Measurements from ENCODE around the gene ATRN. TPM values are rescaled to one million over a fixed set of nuclear protein-coding genes. Genes with fewer than 3 reads are reported as not detected.

ATRN gene
- total and polyA plus RNA-seq, 2 donors (not counting 1 experiment from before 2014, with no cell fraction given) = 5.8 to 19.5 TPM

GRCh38 chr20:3679749-3680700 lies 209.2 kb downstream of the ATRN start:
- Histone ChIP-seq H3K79me2 (ENCODE audit: control insufficient read depth, insufficient read depth, low read length) (no peaks in the 10 kb centered on the region), H3K4me3 (ENCODE audit: control extremely low read depth in 1 of 5, extremely low read depth in 1 of 5, insufficient read depth in 1 of 5, low read depth in 2 of 5, low read length in 4 of 5) (no peak overlapping the region), H3K4me2 (replicated peaks; ENCODE audit: low read depth, low read length, poor library complexity, severe bottlenecking) (no peak overlapping the region), H3K27ac (ENCODE audit: low read length in 2 of 2) (no peak overlapping the region), H3K4me1 (ENCODE audit: control insufficient read depth in 2 of 2, insufficient read depth in 2 of 2, low read length in 2 of 2) (peaks cover 0 to 7% of the 10 kb centered on the region in 2 donors), H3K9me3 (ENCODE audit: control extremely low read depth in 1 of 3, control insufficient read depth in 2 of 3, insufficient read depth in 1 of 3, low read length in 2 of 3) (no peaks in the 10 kb centered on the region), H3K9ac (ENCODE audit: low read length) (no peak overlapping the region), H4K20me1 (ENCODE audit: control insufficient read depth, insufficient read depth, low read length, poor library complexity, severe bottlenecking) (no peaks in the 10 kb centered on the region), H2AFZ (ENCODE audit: insufficient read depth, low read depth, low read length, poor library complexity, severe bottlenecking) (no peak overlapping the region), H3K27me3 (replicated peaks in 1 of 4; ENCODE audit: control extremely low read depth in 1 of 4, control insufficient read depth in 3 of 4, insufficient read depth in 4 of 4, low read length in 3 of 4) (peaks cover 0 to 38% (median 6%) of the 10 kb centered on the region in 4 experiments), H3K36me3 (replicated peaks in 1 of 2; ENCODE audit: control extremely low read depth in 1 of 2, control insufficient read depth in 1 of 2, extremely low read depth in 1 of 2, insufficient read depth in 2 of 2, low read length in 1 of 2) (no peaks in the 10 kb centered on the region)
- no peaks in the 10 kb centered on the region for H3K9me3 Mint-ChIP-seq (ENCODE audit: insufficient read depth)
- ATAC-seq (ENCODE audit: low read depth) = no peak
- H3K4me1 Mint-ChIP-seq = peaks cover 4% of the 10 kb centered on the region
- WGBS (ENCODE audit: insufficient coverage) = 75% methylated on average over 15 of the region's 18 CpGs
- DNase-seq = no peak
- ChIA-PET POLR2A (no interaction called here), CTCF (interaction anchor here (1.3 kb wide), 1 partner anchor 405 kb away, joined by 4 read pairs; no protein-coding TSS in a partner anchor)
- intact Hi-C loops (cut with micrococcal nuclease) = loop anchor here (5.0 kb wide), 1 partner anchor 912 kb away; no protein-coding TSS in a partner anchor
- no peak overlapping the region for H3K27ac Mint-ChIP-seq
- no peak for TF ChIP-seq EZH2 (IDR thresholded peaks at IDR 0.05; ENCODE audit: borderline replicate concordance, insufficient read depth, low read depth, low read length, poor library complexity, severe bottlenecking)
- no peak for TF ChIP-seq CTCF (IDR thresholded peaks at IDR 0.05)
- H3K4me3 Mint-ChIP-seq = no peak overlapping the region
- H3K27me3 Mint-ChIP-seq = peaks cover 57% of the 10 kb centered on the region

All from B cell (primary cell).